ENCODE data around the gene FCGR3B.
"Not testable (repeated sequence)": the region's sequence is repeated elsewhere in the genome, so short reads cannot be mapped to it uniquely, and the experiment has no call there.

FCGR3B gene

GRCh38 chr1:161605762-161606540 is 25.0 kb downstream of the FCGR3B start:
- DNase-seq (ENCODE audit: low read depth in 2 of 3, low spot score in 2 of 3) = not testable (repeated sequence)

GRCh38 chr1:161605024-161605423 is 26.0 kb downstream of the FCGR3B start:
- not testable (repeated sequence) for DNase-seq (ENCODE audit: low read depth in 2 of 3, low spot score in 2 of 3)

GRCh38 chr1:161597077-161597476 is 33.9 kb downstream of the FCGR3B start:
- not testable (repeated sequence) for DNase-seq (ENCODE audit: low read depth in 2 of 3, low spot score in 2 of 3)

- not testable (repeated sequence) for DNase-seq (ENCODE audit: low read depth in 2 of 3, low spot score in 2 of 3)
These were observed 35.4 kb downstream of the FCGR3B start for GRCh38 chr1:161595583-161595982.

- not testable (repeated sequence) for DNase-seq (ENCODE audit: low read depth in 2 of 3, low spot score in 2 of 3)
These were observed 35.8 kb downstream of the FCGR3B start for GRCh38 chr1:161595173-161595572.

- not testable (repeated sequence) for DNase-seq (ENCODE audit: low read depth in 2 of 3, low spot score in 2 of 3)
These were observed 36.5 kb downstream of the FCGR3B start for GRCh38 chr1:161594269-161594984.

GRCh38 chr1:161593092-161593755 is 37.8 kb downstream of the FCGR3B start:
- DNase-seq (ENCODE audit: low read depth in 2 of 3, low spot score in 2 of 3) = not testable (repeated sequence)

- DNase-seq (ENCODE audit: low read depth in 2 of 3, low spot score in 2 of 3) = not testable (repeated sequence)
These were observed 38.4 kb downstream of the FCGR3B start for GRCh38 chr1:161592586-161592985.

GRCh38 chr1:161589920-161590319 is 41.1 kb downstream of the FCGR3B start:
- DNase-seq (ENCODE audit: low read depth in 2 of 3, low spot score in 2 of 3) = not testable (repeated sequence)

GRCh38 chr1:161589365-161589764 is 41.6 kb downstream of the FCGR3B start:
- DNase-seq (ENCODE audit: low read depth in 2 of 3, low spot score in 2 of 3) = not testable (repeated sequence)

GRCh38 chr1:161588596-161588995 is 42.4 kb downstream of the FCGR3B start:
- not testable (repeated sequence) for DNase-seq (ENCODE audit: low read depth in 2 of 3, low spot score in 2 of 3)

GRCh38 chr1:161582882-161583281 is 48.1 kb downstream of the FCGR3B start:
- DNase-seq (ENCODE audit: low read depth in 2 of 3, low spot score in 2 of 3) = not testable (repeated sequence)

- not testable (repeated sequence) for DNase-seq (ENCODE audit: low read depth in 2 of 3, low spot score in 2 of 3)
These were observed 50.0 kb downstream of the FCGR3B start for GRCh38 chr1:161580879-161581537.

GRCh38 chr1:161579856-161580507 is 51.0 kb downstream of the FCGR3B start:
- not testable (repeated sequence) for DNase-seq (ENCODE audit: low read depth in 2 of 3, low spot score in 2 of 3)

GRCh38 chr1:161576676-161577075 is 54.3 kb downstream of the FCGR3B start:
- DNase-seq (ENCODE audit: low read depth in 2 of 3, low spot score in 2 of 3) = not testable (repeated sequence)
